ENCODE results near the gene MAN1C1.

The MAN1C1 gene

DNA sequence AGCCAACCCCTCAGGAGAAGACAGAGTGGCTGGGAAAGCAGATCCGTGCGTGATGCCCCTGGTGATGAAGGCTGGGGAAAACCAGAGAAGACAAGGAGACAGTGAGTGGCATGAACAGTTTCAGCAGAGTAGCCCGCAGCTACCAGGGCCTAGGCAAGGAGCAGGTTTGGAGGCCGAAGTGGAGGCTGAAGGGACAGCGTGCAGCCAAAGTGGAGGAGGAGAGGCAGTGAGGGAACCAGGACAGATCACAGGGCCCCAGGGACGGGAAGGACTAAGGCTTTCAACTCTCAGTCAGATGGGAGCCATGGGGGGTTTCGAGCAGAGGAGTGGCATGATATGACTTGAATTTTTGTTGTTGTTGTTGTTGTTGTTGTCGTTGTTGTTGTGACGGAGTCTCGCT, 123.5 kb downstream of the MAN1C1 start:
- no peak for DNase-seq (ENCODE audit: low spot score)

DNA sequence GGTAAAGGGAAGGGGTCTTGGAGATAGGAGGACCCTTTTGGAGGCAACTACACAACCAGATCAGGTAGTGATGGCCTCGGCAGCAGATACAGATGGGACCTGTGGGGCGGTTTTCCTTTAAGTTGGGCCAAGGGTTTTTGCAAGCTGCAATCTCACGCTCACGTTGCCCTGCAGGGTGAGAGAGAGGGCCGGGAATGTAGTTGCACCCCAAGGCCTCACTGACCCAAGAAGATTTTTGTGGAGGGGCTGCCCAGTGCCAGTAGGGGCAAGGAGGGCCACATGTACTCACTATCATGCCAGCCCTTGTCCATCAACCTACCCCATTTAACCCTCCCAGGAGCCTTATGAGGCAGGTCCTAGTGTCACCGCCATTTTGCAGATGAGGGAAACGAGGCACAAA, 125.7 kb downstream of the MAN1C1 start:
- no peak for DNase-seq (ENCODE audit: low spot score)

DNA sequence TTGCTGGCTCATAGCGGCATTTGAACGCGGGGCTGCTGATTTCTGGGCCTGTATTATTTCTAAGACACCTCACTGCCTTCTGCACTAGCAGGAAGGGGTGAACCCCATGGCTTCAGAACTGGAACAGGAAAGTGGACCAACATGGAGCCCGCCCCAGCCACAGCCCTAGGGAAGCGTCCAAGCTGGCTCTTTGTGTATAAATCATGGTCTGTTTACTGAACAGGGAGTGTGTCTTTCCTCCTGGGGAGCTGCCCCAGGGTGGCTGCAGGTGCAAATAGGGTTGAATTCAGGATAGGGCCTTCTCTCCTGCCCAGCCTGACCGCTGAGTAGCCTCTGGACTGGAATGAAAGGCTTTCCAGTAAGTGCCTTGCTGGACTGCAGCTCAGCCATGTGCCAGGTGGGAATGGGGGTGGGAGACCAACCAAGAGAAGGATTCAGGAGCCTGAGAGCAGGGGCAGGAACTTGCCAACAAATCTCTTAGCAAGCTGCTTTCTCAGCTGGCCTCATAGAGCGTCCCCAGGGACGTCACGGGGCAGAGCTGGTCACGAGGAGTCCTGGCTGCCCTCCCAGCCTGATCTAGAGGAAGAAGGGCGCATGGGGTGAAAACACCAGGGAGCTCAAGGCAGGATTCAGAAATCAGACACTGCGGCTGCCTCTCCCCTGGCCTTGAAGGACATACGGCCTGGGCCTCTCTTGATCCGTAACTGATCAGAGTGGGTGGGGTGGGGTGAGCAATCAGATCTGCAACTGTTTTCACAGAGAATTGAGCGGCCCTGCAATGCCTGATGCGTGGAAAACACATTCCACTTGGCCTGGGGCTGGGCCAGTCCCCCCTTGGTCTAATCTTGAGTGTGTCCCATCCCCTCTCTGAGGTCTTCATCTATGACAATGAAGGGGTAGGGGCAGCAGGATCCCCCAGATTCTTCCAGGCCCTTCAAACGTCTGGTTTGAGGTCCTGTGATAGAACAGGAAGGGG, 126.9 kb downstream of the MAN1C1 start:
- DNase-seq (ENCODE audit: low spot score) = no peak

DNA sequence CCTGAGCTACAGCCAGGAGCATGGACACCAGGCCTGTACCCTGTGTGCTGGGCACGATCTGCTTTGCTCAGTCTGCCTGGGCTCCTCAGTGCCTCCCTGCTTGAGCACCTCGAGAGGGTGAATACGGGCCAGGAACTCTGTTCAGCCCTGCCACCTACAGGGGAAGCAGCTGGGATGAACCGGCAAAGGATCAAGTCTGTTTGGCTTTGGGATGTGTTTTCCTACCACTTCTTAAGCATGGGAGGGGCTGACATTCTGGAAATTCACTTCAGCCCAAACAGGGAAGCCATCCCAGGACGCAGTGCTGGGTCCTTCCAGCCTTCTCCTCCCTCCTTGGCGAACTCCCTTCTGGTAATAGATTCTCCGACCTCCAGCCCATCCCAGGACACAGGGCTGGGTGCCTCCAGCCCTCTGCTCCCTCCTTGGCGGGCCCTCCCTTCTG, 127.6 kb downstream of the MAN1C1 start:
- DNase-seq (ENCODE audit: low spot score) = no peak

DNA sequence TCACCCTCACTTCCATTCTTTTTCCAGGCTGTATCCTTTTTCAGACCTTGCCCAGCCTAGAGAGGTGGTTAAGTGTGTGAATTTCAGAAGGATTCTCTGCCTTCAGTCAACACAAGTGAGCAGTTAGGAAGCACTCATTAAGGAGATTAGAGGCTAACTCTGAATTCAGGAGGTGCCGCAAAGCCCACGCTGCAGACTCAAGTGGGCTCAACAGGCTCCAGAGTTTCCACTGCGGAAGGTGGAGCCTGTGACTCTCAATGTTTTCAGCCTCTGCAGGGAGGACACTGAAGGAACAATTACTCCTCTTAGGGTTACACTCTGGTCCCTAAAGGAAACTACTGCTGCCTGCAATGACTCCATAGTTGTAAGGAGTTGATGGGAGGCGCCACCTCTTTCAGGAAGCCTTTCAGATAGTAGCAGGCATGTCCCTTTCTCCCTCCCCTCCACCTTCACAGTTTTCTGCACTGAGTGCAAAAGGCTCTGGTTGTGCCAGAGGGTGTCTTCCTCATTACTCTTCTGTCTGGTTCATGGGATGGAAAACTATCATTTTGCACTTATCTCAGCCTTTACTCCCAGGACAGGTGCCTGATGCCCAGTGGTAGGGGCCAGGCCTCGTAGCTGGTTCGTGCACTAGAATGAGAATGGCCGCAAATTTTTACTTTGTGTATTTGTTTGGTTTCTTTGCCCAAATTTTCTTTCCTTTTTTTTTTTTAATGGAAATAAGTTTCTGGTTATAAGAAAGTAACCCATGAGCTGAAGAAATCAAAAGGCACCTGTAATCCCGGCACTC, 128.2 kb downstream of the MAN1C1 start:
- DNase-seq (ENCODE audit: low spot score) = no peak

DNA sequence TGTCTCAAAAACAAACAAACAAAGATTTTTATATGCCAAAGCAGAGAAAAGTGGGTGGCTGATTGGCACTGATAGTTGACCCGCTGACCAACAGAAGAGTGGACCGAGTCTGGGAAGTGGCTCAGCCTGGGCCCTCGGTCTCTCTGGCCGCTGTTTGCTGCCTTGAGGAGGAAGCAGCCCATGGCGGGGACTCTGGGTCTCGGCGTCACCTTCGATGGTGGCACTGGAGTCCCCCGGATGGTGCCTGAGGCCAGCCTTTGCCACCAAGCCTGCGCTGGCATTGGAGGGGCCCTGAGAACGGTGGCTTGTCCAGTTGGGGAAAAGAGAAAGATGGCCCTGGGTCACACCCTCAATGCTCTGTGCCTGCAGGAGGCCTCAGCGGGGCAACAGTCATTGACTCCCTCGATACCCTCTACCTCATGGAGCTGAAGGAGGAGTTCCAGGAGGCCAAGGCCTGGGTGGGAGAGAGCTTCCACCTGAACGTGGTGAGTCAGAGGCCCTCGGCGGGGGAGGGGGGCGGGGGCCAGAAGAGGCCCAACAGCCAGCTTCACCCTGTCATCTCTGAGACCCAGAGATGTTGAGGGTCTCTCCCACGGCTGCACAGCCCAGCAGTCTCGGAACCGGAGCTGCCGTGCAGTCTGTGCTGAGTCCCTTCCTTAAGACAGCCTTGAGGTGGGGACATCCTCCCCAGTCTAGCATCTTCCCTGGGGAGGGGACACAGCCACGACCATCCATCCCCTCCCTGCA, 129.9 kb downstream of the MAN1C1 start:
- DNase-seq (ENCODE audit: low spot score) = no peak

DNA sequence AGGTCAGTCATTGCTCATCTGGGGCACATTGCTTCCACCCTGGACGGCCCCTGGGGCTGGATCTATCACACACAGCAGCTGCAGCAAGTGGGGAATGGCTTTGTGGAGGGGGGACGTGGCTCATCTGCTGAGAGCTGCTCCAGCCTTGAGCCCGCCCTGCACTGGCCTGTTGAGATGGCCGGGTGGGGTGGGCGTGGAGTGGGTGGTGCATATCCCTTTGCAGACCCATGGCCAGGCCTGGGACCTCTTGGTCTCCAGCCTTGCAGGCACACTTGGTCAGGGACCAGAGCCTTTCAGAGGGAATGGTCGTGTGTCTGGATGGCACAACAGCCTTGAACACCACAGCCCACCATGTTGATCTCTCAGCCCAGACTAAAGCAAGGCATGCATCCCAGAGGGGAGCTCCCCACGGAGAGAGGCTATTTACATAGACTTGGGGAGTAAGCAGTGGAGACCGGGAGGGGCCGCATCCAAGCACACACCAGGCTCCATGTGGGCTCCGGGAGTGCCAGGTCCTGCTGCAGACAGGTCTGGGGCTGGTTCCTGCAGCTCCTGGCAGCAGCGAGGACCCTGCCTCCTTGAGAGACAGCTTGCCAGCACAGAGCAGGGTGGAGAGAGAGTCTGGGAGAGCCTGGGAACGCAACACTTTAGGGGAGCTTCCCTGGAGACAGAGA, 130.6 kb downstream of the MAN1C1 start:
- no peak for DNase-seq (ENCODE audit: low spot score)

DNA sequence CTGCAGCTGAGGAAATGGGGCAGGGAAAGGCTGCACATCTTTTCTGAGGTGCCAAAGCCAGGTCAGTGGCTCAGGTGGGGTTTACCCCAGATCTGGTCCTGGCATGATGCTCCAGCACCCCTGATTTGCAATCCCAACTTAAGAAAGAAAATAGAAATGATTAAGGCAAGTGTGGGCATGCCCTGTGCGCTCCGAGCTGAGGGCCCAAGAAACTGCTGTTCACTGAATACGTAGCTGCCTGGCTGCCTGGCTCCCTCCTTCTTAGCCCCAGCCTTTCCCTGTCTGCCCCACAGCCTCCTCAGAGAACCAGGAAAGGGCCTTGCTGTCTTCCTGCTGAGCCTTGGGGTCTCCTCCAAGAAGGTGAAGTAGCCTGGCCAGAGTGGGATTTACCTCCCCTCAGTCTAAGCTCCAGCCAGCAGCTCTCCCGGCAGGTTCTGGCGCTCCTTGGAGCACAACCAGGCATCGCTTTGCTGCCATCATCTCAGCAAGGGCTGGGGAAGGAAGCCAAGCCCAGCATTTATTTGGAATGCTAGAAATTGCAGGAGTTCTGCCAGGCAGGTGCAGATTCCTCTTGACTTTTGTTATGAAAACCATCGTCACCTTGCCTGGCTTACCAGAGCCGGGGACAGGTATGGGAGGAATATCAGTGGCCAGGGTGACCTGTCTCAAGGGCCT, 132.1 kb downstream of the MAN1C1 start:
- DNase-seq (ENCODE audit: low spot score) = no peak

DNA sequence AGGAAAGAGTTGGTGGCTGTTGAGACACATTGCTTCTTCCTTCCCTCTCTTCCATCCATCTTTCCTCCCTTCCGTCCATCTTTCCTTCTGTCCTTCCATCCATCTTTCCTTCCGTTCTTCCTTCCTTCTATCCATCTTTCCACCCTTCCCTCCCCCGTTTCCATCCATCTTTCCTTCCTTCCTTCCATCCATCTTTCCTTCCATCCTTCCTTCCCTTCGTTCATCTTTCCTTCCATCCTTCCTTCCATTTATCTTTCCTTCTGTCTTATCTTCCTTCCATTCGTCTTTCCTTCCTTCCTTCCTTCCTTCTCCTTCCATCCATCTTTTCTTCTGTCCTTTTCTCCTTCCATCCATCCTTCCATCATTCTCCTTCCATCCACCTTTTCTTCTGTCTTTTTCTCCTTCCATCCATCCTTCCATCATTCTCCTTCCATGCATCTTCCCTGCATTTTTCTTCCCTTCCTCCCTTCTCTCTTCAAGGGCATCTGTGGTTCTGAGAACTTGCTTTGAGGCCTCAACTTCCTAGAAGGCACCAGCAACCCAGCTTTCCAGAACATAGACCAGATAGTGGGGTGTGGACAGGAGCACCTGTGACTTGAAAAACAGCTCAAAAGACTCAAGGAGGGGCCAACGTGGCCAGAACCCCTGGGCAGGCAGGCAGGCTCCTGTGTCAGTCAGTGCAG, 134.5 kb downstream of the MAN1C1 start:
- DNase-seq (ENCODE audit: low spot score) = no peak

DNA sequence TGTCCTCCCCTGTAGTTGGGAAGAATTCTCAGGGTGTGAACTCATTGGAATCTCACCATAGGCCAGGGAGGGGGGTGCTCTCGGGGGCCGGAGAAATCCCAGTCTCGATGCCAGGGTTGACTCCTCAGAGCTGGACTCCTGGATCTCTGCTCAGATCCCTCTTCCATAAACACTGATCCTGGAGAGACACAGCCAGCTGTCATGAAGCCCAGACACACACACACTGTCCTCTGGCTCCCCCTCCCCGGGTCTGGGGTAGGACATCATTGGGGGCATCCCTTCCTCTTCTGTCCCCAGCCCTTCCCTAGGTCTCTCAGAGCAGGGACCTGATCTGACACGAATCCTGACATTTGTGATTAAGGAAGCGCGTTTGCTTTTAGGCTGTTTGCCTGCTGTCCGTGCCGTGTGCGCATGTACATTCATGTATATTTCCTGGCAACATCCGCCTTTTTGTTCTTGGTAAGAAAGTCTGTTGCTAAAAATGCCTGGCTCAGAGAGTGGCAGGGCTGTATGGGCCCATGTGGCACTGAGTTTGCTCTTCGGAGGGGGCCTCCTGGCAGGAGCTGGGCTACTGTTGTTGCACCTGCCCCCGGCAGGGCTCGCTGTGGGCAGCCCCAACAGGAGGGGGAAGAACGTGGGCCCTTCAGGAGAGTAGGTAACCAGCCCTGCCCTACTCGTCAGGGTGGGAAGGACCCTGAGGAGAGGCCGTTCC, 138.0 kb downstream of the MAN1C1 start:
- no peak for DNase-seq (ENCODE audit: low spot score)

DNA sequence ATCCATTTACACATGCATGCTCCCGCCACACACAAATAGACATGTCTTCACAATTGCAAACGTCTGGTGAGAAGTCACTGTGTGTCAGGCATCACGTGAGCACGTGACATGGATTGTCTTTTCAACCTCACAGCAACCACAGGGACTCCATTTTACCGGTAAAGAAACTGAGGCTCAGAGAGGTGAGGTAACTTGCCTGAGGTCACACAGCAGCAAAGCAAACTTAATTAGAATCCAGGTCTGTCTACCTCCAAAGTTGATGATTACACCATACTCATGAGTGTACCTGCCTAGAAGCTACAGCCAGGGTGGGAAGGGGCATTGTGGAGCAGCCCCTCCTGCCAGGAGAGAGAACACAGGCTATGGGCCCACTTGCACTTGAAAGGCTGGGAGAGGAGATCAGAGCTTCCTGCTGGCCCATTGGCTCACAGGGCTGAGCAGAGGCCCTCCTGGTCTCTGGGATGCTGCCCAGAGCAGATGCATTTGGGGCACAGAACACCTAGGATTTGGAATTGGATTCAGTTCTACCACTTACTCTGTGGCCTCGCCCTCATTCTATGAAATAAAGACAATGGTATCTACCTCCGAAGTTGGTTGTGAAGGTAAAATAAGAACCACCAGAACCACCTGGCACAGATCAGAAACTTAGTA, 139.0 kb downstream of the MAN1C1 start:
- no peak for DNase-seq (ENCODE audit: low spot score)

DNA sequence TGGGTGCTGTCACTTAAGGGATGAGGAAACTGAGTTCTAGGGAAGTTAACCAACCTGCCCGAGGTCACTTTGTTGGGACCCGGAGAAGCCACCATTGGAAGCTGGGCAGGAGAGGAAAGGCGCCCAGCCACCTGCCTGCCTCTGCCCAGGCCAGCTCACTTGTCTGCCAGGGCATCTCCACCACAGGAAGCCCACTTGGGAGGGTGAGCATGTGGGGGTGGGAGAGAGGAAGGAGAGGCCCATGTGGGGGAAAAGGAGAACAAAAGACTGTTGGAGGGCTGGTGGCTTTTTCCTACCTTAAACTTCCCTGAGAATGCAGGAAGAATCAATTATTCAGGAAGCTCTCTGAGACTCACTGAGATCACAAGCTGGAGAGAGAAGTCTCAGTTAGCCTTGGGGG, 139.6 kb downstream of the MAN1C1 start:
- DNase-seq (ENCODE audit: low spot score) = no peak

DNA sequence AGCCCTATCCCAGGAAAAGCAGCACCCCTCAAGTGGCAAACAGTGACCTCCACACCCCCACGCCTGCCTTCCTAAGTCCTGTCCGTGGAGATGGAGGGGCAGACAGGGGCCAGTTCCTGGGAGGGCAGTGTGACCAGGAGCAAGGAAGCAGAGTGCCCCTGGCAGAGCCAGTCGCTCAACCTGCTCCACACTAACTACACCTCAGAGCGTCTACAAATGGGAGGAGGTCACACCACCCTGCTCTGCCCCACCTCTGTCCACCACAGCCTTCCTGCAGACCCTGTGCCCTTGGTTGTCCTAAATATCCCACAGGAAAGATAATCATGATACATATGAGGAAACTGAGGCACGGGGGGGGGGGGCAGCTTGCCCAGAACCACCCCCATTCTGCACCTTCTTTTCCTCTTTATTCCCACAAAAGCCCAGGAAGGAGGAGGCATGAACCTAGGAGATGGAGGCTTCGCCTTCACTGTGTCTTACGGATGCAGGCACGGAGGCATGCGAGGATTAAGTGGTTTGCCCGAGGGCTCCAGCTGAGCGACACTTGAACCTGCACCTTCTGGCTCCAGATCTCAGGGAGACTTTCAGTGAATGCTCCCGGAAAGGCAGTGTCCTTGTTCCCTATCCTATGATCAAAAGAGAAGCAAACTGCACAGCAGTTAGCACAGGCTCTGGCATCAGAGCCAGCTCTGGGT, 140.7 kb downstream of the MAN1C1 start:
- DNase-seq (ENCODE audit: low spot score) = no peak

DNA sequence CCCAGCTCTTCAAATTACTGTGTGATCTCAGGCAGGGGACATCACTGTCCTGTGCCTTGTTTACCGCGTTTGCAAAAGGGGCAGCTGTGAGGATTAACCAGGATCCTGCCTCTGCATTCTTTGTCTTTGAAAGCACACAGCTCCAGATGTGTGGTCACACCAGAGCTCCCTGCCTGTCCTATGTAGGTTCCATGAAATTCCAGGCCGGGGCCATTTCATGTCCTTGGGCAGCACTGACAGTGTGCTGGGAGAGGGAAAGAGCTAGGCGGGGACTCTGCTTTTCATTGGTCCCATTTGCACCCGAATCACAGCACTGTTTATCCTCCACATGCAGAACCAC, 141.2 kb downstream of the MAN1C1 start:
- no peak for DNase-seq (ENCODE audit: low spot score)

DNA sequence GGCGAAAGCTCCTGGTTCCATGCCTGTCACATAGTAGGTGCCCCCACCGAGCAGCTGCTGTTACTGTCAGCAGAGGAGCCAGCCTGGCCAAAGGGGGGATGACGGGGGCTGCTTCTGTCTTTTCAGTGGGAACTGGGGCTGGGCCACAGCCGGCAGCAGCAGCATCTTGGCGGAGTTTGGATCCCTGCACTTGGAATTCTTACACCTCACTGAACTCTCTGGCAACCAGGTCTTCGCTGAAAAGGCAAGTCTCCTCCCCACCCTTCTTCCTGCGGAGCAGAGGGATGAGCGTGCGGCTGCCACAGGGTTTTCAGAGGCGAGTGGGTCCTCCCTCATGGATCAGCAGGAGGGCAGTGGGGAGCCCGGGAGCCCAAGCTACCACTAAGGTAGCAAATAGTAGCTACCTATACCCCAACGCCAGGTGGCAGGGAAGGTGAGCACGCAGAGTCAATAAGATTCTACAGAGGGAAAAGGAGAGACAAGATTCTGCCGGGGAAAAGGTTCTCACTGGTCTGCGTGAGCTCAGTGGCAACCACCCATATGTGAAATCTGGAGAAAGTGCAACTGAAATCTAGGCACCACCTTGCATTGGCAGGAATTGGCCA, 142.0 kb downstream of the MAN1C1 start:
- no peak for DNase-seq (ENCODE audit: low spot score)

DNA sequence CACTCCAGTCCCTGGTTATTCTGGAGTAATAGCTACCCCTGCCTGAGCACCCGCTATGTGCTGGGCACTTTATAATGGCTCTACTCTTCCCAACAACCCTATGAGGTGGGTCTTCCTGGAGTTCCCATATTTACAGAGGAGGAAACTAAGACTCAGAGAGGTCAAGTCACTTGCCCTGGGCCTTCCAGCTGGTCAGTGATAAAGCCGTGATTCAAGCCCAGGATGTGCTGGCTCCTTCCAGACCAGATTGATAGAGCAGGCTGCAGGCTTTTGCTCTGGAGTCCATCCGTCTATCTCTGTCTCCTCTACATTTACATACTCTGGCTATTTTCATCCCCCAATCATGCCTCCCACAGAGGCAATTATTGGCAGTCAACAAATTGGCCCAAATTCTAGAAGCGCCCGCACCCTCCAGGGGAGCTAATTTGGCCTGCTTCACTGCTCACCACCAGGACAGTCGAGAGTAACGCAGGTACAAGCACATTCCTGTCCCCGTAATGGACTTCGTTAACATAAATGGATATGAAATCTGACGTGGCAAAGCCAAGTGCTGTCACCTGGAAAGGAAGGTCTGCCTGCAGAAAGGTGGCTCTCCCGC, 143.6 kb downstream of the MAN1C1 start:
- no peak for DNase-seq (ENCODE audit: low spot score)

DNA sequence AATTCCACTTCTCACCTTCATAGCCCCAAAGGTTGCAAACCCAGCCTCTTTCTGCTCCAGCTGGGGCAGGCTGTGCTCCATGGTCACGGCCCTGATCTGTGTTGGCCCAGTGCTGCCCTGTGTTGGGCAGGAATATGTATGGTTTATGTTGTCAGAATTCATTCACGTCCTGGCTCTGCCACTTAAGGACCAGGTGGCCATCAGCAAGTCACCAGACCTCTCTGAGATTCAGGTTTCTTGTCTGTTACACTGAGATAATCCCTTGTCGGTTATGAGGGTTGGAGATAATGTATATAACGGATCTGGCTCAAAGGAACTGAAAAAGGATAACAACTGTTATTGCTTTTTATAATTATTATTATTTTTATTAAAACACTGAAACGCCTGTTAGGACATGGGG, 144.3 kb downstream of the MAN1C1 start:
- DNase-seq (ENCODE audit: low spot score) = peak; percentile 11

DNA sequence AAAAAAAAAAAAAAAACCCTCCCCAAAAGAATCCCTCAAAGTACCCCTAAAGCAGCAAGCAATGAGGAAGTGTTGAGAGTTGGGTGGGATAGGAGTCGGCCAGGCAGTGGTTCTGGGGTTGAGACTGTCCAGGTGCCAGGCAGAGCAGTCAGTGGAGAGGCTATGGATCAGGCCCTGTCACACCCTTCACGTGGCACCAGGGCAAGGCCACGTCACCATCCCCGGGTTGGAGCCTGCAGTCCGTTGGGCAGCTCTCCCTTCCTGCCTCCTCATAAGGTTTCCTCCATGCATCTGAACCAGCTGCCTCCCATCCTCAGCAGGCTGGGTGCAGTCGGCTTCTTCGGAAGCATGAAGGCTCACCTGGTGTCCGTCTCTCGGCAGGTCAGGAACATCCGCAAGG, 146.9 kb downstream of the MAN1C1 start:
- no peak for DNase-seq (ENCODE audit: low spot score)
